Prostate gland (tissue), 2 donors: ENCODE results near the gene UBASH3B.

Experiments
- CTCF ChIP-seq, 4 experiments: fragments of 200-600 bp in 2 of 4; fragments of 450-650 bp in 2 of 4; sonication (generic) in 2 of 4; IDR thresholded peaks; 1 replicate in 3 of 4; 2 replicates in 1 of 4; pipeline ENCODE4 v1.5.1; 2016 to 2019; ENCODE audit warnings: antibody characterized with exemption in 4 of 4, mild to moderate bottlenecking in 2 of 4, moderate library complexity in 2 of 4
- POLR2A ChIP-seq: fragments of 450-650 bp; IDR thresholded peaks from one replicate; pipeline ENCODE4 v1.6.1; 2016; ENCODE audit warnings: antibody characterized with exemption, mild to moderate bottlenecking
- POLR2AphosphoS5 ChIP-seq: sonication (generic); formaldehyde crosslinking; IDR thresholded peaks from one replicate; pipeline ENCODE4 v1.6.1; 2017; ENCODE audit warnings: antibody characterized with exemption

DNA sequence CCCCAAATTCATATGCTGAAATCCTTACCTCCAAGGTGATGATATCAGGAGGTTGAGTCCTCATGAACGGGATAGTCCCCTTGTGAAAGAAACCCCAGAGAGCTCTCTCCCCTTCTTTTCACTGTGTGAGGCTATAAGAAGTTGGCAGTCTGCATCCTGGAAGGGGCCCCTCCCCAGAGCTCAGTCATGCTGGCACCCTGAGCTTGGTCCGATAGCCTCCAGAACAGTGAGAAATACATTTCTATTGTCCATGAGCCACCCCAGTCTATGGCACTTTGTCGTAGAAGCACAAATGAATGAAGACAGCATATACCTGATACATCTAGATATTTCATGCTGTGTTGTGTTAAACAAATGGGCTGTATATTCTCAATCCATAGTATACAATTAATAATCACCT lies 101.7 kb downstream of the UBASH3B start:
- TF ChIP-seq POLR2A (no peak), CTCF (IDR thresholded peaks at IDR 0.05) (no peak), POLR2AphosphoS5 (no peak)
